ENCODE data around the gene NAPA. TPM values are rescaled to one million over a fixed set of nuclear protein-coding genes. Genes with fewer than 3 reads are reported as not detected.

The NAPA gene
- total and polyA plus RNA-seq, 10 donors = 51.3 to 171 (median 89.8) TPM

- H3K9me3 ChIP-seq = no peaks in the 10 kb centered on the region
- H3K36me3 ChIP-seq = no peaks in the 10 kb centered on the region
- peaks cover 0 to 97% (median 47%) of the 10 kb centered on the region in 7 donors for H3K27me3 ChIP-seq (replicated peaks in 1 of 7)
- TF ChIP-seq, protein P1, sequence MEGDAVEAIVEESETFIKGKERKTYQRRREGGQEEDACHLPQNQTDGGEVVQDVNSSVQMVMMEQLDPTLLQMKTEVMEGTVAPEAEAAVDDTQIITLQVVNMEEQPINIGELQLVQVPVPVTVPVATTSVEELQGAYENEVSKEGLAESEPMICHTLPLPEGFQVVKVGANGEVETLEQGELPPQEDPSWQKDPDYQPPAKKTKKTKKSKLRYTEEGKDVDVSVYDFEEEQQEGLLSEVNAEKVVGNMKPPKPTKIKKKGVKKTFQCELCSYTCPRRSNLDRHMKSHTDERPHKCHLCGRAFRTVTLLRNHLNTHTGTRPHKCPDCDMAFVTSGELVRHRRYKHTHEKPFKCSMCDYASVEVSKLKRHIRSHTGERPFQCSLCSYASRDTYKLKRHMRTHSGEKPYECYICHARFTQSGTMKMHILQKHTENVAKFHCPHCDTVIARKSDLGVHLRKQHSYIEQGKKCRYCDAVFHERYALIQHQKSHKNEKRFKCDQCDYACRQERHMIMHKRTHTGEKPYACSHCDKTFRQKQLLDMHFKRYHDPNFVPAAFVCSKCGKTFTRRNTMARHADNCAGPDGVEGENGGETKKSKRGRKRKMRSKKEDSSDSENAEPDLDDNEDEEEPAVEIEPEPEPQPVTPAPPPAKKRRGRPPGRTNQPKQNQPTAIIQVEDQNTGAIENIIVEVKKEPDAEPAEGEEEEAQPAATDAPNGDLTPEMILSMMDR (IDR thresholded peaks at IDR 0.05 in 8 of 11, conservative IDR thresholded peaks at IDR 0.05 in 3 of 11) = no peak
- no peak for TF ChIP-seq POLR2AphosphoS5 (IDR thresholded peaks at IDR 0.05)
- TF ChIP-seq POLR2A (IDR thresholded peaks at IDR 0.05) = no peak
- peaks cover 0 to 8% (median 5%) of the 10 kb centered on the region in 6 donors for H3K4me1 ChIP-seq
- H3K4me3 ChIP-seq = no peak overlapping the region
- WGBS, 5 donors = 28 to 38% (median 33%) methylated on average over 3 to 5 of the region's 5 CpGs
- no peak for DNase-seq
- intact Hi-C loops (cut with DNase I; ENCODE audit: low total_unique reads) = no loop called here
- no peak overlapping the region for H3K27ac ChIP-seq
Observed at GRCh38 chr19:47438793-47439220, 76.1 kb downstream of the NAPA start.

Other genes with a start within 250 kb of the NAPA start
- gene INAFM1, start 240.2 kb downstream of the NAPA start, total RNA-seq = 10 to 100 TPM in 4 of 7 donors, 1 to 10 TPM in 3; 3.9 to 19.8 (median 13.8) TPM
- 10 to 100 TPM in 2 of 3 donors, 1 to 10 TPM in 1; 8.1 to 12.9 (median 11.3) TPM for gene INAFM1, start 240.2 kb downstream of the NAPA start, polyA plus RNA-seq
- 100 to 1,000 TPM in 1 of 7 donors, 10 to 100 TPM in 6; 33.1 to 124 (median 64.0) TPM for gene C5AR1, start 205.2 kb downstream of the NAPA start, total RNA-seq
- gene C5AR1, start 205.2 kb downstream of the NAPA start, polyA plus RNA-seq = 1 to 10 TPM; 4.0 to 9.4 (median 4.6) TPM
- gene C5AR2, start 182.9 kb downstream of the NAPA start, total RNA-seq = 10 to 100 TPM; 24.7 to 55.7 (median 28.3) TPM
- gene C5AR2, start 182.9 kb downstream of the NAPA start, polyA plus RNA-seq = 1 to 10 TPM; 1.3 to 2.7 (median 1.5) TPM
- gene DHX34, start 165.7 kb downstream of the NAPA start, total RNA-seq = 10 to 100 TPM; 19.5 to 34.8 (median 27.0) TPM
- gene DHX34, start 165.7 kb downstream of the NAPA start, polyA plus RNA-seq = 10 to 100 TPM in 2 of 3 donors, 1 to 10 TPM in 1; 8.4 to 18.5 (median 13.1) TPM
- 10 to 100 TPM in 1 of 7 donors, 1 to 10 TPM in 6; 4.3 to 10.4 (median 8.1) TPM for gene MEIS3, start 95.5 kb downstream of the NAPA start, total RNA-seq
- 1 to 10 TPM; 5.0 to 6.7 (median 6.2) TPM for gene MEIS3, start 95.5 kb downstream of the NAPA start, polyA plus RNA-seq
- not detected for gene SLC8A2, start 43.2 kb downstream of the NAPA start, total RNA-seq
- gene SLC8A2, start 43.2 kb downstream of the NAPA start, polyA plus RNA-seq = under 1 TPM in 2 of 3 donors, not detected in 1; 0.02 to 0.19 TPM
- 10 to 100 TPM in 2 of 7 donors, 1 to 10 TPM in 5; 3.9 to 12.4 (median 7.4) TPM for gene KPTN, start 30.8 kb downstream of the NAPA start, total RNA-seq
- gene KPTN, start 30.8 kb downstream of the NAPA start, polyA plus RNA-seq = 10 to 100 TPM; 15.0 to 36.3 (median 25.7) TPM
- gene ZNF541, start 58.1 kb upstream of the NAPA start, total RNA-seq = 1 to 10 TPM in 1 of 7 donors, under 1 TPM in 6; 0.34 to 1.2 (median 0.42) TPM
- under 1 TPM; 0.20 to 0.70 (median 0.50) TPM for gene ZNF541, start 58.1 kb upstream of the NAPA start, polyA plus RNA-seq
- gene BICRA, start 94.1 kb upstream of the NAPA start, total RNA-seq = 10 to 100 TPM; 10.9 to 21.8 (median 20.1) TPM
- 10 to 100 TPM in 1 of 3 donors, 1 to 10 TPM in 2; 2.2 to 10.2 (median 5.1) TPM for gene BICRA, start 94.1 kb upstream of the NAPA start, polyA plus RNA-seq
- gene EHD2, start 198.4 kb upstream of the NAPA start, total RNA-seq = 10 to 100 TPM; 48.9 to 87.7 (median 64.3) TPM
- 10 to 100 TPM in 2 of 3 donors, 1 to 10 TPM in 1; 6.9 to 18.4 (median 10.6) TPM for gene EHD2, start 198.4 kb upstream of the NAPA start, polyA plus RNA-seq
- gene NOP53, start 230.5 kb upstream of the NAPA start, total RNA-seq = 100 to 1,000 TPM; 280 to 442 (median 379) TPM
- gene NOP53, start 230.5 kb upstream of the NAPA start, polyA plus RNA-seq = 100 to 1,000 TPM; 709 to 858 (median 815) TPM

Data from spleen (tissue), 11 donors.